PFSK-1 (cell line): ENCODE measurements around the gene PCDHB3.

Source experiments
- FOXP2 ChIP-seq: optimal IDR thresholded peaks from 2 replicates; pipeline ENCODE3; 2011; ENCODE audit warnings: borderline replicate concordance, control low read depth, inconsistent platforms; ENCODE audit not compliant: insufficient read depth; ENCODE audit errors: extremely low read length, extremely low read depth
- POLR2AphosphoS5 ChIP-seq: IDR thresholded peaks from 2 replicates; pipeline ENCODE4 v1.6.1; 2012; ENCODE audit warnings: low read depth, mild to moderate bottlenecking, control low read depth, low read length, moderate library complexity
- SIN3A ChIP-seq: IDR thresholded peaks from 2 replicates; pipeline ENCODE4 v1.6.1; 2012; ENCODE audit warnings: mild to moderate bottlenecking, low read length, moderate library complexity, borderline replicate concordance; ENCODE audit not compliant: insufficient read depth
- TAF1 ChIP-seq: IDR thresholded peaks from 2 replicates; pipeline ENCODE4 v1.6.1; 2012; ENCODE audit warnings: low read length, control low read depth, borderline replicate concordance; ENCODE audit not compliant: insufficient read depth
- TF ChIP-seq, protein P1 (sequence below), 2 experiments: IDR thresholded peaks; 2 replicates each; pipeline versions ENCODE4 v1.6.1 to v1.8.0; 2011 to 2012; ENCODE audit warnings: low read depth in 2 of 2, low read length in 2 of 2, control low read depth in 1 of 2, inconsistent platforms in 1 of 2, mild to moderate bottlenecking in 1 of 2, moderate library complexity in 1 of 2; ENCODE audit not compliant: insufficient read depth in 1 of 2

DNA sequence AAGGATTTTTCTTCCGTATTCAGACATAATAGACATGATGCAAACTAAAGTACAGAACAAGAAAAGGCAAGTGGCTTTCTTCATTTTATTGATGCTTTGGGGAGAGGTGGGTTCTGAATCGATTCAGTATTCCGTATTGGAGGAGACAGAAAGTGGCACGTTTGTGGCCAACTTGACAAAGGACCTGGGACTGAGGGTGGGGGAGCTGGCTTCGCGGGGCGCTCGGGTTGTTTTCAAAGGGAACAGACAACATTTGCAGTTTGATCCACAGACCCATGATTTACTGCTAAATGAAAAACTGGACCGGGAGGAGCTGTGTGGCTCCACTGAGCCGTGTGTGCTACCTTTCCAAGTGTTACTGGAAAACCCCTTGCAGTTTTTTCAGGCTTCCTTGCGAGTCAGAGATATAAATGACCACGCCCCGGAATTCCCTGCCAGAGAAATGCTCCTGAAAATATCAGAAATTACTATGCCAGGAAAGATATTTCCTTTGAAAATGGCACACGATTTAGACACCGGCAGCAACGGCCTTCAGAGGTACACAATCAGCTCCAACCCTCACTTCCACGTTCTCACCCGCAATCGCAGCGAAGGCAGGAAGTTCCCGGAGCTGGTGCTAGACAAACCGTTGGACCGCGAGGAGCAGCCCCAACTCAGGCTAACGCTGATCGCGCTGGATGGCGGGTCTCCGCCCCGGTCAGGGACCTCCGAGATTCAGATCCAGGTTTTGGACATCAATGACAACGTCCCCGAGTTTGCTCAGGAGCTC, 50.1 kb downstream of the PCDHB3 start:
- TF ChIP-seq, protein P1, sequence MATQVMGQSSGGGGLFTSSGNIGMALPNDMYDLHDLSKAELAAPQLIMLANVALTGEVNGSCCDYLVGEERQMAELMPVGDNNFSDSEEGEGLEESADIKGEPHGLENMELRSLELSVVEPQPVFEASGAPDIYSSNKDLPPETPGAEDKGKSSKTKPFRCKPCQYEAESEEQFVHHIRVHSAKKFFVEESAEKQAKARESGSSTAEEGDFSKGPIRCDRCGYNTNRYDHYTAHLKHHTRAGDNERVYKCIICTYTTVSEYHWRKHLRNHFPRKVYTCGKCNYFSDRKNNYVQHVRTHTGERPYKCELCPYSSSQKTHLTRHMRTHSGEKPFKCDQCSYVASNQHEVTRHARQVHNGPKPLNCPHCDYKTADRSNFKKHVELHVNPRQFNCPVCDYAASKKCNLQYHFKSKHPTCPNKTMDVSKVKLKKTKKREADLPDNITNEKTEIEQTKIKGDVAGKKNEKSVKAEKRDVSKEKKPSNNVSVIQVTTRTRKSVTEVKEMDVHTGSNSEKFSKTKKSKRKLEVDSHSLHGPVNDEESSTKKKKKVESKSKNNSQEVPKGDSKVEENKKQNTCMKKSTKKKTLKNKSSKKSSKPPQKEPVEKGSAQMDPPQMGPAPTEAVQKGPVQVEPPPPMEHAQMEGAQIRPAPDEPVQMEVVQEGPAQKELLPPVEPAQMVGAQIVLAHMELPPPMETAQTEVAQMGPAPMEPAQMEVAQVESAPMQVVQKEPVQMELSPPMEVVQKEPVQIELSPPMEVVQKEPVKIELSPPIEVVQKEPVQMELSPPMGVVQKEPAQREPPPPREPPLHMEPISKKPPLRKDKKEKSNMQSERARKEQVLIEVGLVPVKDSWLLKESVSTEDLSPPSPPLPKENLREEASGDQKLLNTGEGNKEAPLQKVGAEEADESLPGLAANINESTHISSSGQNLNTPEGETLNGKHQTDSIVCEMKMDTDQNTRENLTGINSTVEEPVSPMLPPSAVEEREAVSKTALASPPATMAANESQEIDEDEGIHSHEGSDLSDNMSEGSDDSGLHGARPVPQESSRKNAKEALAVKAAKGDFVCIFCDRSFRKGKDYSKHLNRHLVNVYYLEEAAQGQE (IDR thresholded peaks at IDR 0.05; ENCODE audit: insufficient read depth in 1 of 2, low read depth in 2 of 2, low read length in 2 of 2) = no peak
- TF ChIP-seq FOXP2 (no peak), POLR2AphosphoS5 (no peak), TAF1 (no peak), SIN3A (no peak)
